HEK293 (cell line): ENCODE measurements around the gene CASS4.

ENCODE experiments used
- CTCF ChIA-PET: fragments of 350-600 bp; formaldehyde crosslinking; extraction: SDS; loops from one replicate; lab custom pipeline; 2021; ENCODE audit warnings: antibody characterized with exemption; lab: Yijun Ruan, JAX
- POLR2A ChIA-PET: fragments of 300-600 bp; formaldehyde crosslinking; extraction: SDS; loops from one replicate; lab custom pipeline; 2020; ENCODE audit warnings: antibody characterized with exemption, inconsistent platforms; lab: Yijun Ruan, JAX
- H3K27ac ChIP-seq: fragments of 200-500 bp; sonication (Bioruptor generic); 2 replicates; pipeline ENCODE4 v1.5.1; 2014; ENCODE audit warnings: low read depth, low read length, control low read depth, inconsistent platforms; ENCODE audit errors: extremely low read depth
- H3K36me3 ChIP-seq, 2 experiments: fragments of 200-500 bp in 1 of 2; sonication (Bioruptor generic) in 1 of 2; 1 replicate in 1 of 2; 2 replicates in 1 of 2; pipeline ENCODE4 v1.5.1; 2014 to 2017; ENCODE audit warnings: inconsistent platforms in 2 of 2, low read length in 2 of 2; ENCODE audit not compliant: control insufficient read depth in 2 of 2, insufficient read depth in 1 of 2
- H3K4me1 ChIP-seq: fragments of 200-500 bp; sonication (Bioruptor generic); 2 replicates; pipeline ENCODE4 v1.5.1; 2014; ENCODE audit warnings: mild to moderate bottlenecking, low read length, inconsistent platforms; ENCODE audit not compliant: control insufficient read depth, insufficient read depth
- H3K4me3 ChIP-seq: 2 replicates; pipeline ENCODE4 v1.5.1; 2011; ENCODE audit warnings: low read depth, mild to moderate bottlenecking, control low read depth, low read length, moderate library complexity
- H3K9me3 ChIP-seq: fragments of 200-500 bp; sonication (Bioruptor generic); 2 replicates; pipeline ENCODE4 v1.5.1; 2014; ENCODE audit warnings: low read depth, low read length, inconsistent platforms; ENCODE audit not compliant: control insufficient read depth, insufficient read depth
- EGR2 ChIP-seq: fragments of 450-650 bp; formaldehyde crosslinking; IDR thresholded peaks from 2 replicates; pipeline ENCODE4 v1.5.1; 2016; ENCODE audit warnings: low read depth, missing biosample characterization, missing genetic modification characterization
- GLIS1 ChIP-seq: fragments of 450-650 bp; formaldehyde crosslinking; IDR thresholded peaks from 2 replicates; pipeline ENCODE4 v1.5.1; 2016; ENCODE audit warnings: missing biosample characterization, missing genetic modification characterization
- GLIS2 ChIP-seq: fragments of 450-650 bp; formaldehyde crosslinking; IDR thresholded peaks from 2 replicates; pipeline ENCODE4 v1.5.1; 2016; ENCODE audit warnings: missing biosample characterization, missing genetic modification characterization
- KLF1 ChIP-seq: fragments of 450-650 bp; formaldehyde crosslinking; IDR thresholded peaks from 2 replicates; pipeline ENCODE4 v1.5.1; 2016; ENCODE audit warnings: missing biosample characterization, missing genetic modification characterization
- OSR2 ChIP-seq: fragments of 450-650 bp; formaldehyde crosslinking; IDR thresholded peaks from 2 replicates; pipeline ENCODE4 v1.5.1; 2016; ENCODE audit warnings: missing biosample characterization, missing genetic modification characterization
- OVOL3 ChIP-seq: fragments of 450-650 bp; formaldehyde crosslinking; IDR thresholded peaks from 2 replicates; pipeline ENCODE4 v1.5.1; 2016; ENCODE audit warnings: missing biosample characterization, missing genetic modification characterization
- WT1 ChIP-seq: fragments of 450-650 bp; formaldehyde crosslinking; IDR thresholded peaks from 2 replicates; pipeline ENCODE4 v1.5.1; 2016; ENCODE audit warnings: missing biosample characterization, missing genetic modification characterization
- YY1 ChIP-seq: fragments of 450-650 bp; formaldehyde crosslinking; IDR thresholded peaks from 2 replicates; pipeline ENCODE4 v1.5.1; 2018; ENCODE audit warnings: missing biosample characterization, missing genetic modification characterization
- YY2 ChIP-seq: fragments of 450-650 bp; formaldehyde crosslinking; IDR thresholded peaks from 2 replicates; pipeline ENCODE4 v1.5.1; 2016; ENCODE audit warnings: missing biosample characterization, missing genetic modification characterization
- ZFP37 ChIP-seq: fragments of 450-650 bp; formaldehyde crosslinking; IDR thresholded peaks from 2 replicates; pipeline ENCODE4 v1.5.1; 2016; ENCODE audit warnings: missing biosample characterization, missing genetic modification characterization
- ZNF10 ChIP-seq: fragments of 450-650 bp; formaldehyde crosslinking; IDR thresholded peaks from 2 replicates; pipeline ENCODE4 v1.5.1; 2017; ENCODE audit warnings: missing biosample characterization, missing genetic modification characterization
- ZNF121 ChIP-seq: fragments of 450-650 bp; formaldehyde crosslinking; IDR thresholded peaks from 2 replicates; pipeline ENCODE4 v1.5.1; 2016; ENCODE audit warnings: missing biosample characterization, missing genetic modification characterization
- ZNF202 ChIP-seq: fragments of 450-650 bp; formaldehyde crosslinking; IDR thresholded peaks from 2 replicates; pipeline ENCODE4 v1.5.1; 2016; ENCODE audit warnings: missing biosample characterization, missing genetic modification characterization, borderline replicate concordance
- ZNF335 ChIP-seq: fragments of 450-650 bp; formaldehyde crosslinking; conservative IDR thresholded peaks from 2 replicates; pipeline ENCODE4 v1.5.1; 2016; ENCODE audit warnings: missing biosample characterization, missing genetic modification characterization
- ZNF561 ChIP-seq: fragments of 450-650 bp; IDR thresholded peaks from 2 replicates; pipeline ENCODE4 v1.5.1; 2018; ENCODE audit warnings: missing biosample characterization, missing genetic modification characterization, borderline replicate concordance
- ZNF610 ChIP-seq: fragments of 450-650 bp; formaldehyde crosslinking; IDR thresholded peaks from 2 replicates; pipeline ENCODE4 v1.5.1; 2016; ENCODE audit warnings: missing biosample characterization, missing genetic modification characterization, borderline replicate concordance
- ZNF624 ChIP-seq: fragments of 450-650 bp; formaldehyde crosslinking; IDR thresholded peaks from 2 replicates; pipeline ENCODE4 v1.5.1; 2017; ENCODE audit warnings: missing biosample characterization, missing genetic modification characterization
- ZNF654 ChIP-seq: fragments of 450-650 bp; formaldehyde crosslinking; IDR thresholded peaks from 2 replicates; pipeline ENCODE4 v1.5.1; 2016; ENCODE audit warnings: low read depth, missing biosample characterization, missing genetic modification characterization
- ZNF747 ChIP-seq: fragments of 450-650 bp; formaldehyde crosslinking; IDR thresholded peaks from 2 replicates; pipeline ENCODE4 v1.5.1; 2016; ENCODE audit warnings: missing biosample characterization, missing genetic modification characterization
- ZNF76 ChIP-seq: fragments of 450-650 bp; formaldehyde crosslinking; IDR thresholded peaks from 2 replicates; pipeline ENCODE4; 2016; ENCODE audit warnings: low read depth, missing biosample characterization, missing genetic modification characterization, borderline replicate concordance
- ZSCAN23 ChIP-seq: fragments of 450-650 bp; formaldehyde crosslinking; IDR thresholded peaks from 2 replicates; pipeline ENCODE4 v1.5.1; 2016; ENCODE audit warnings: missing biosample characterization, missing genetic modification characterization
- TF ChIP-seq, protein P1 (sequence below): fragments of 450-650 bp; formaldehyde crosslinking; IDR thresholded peaks from 2 replicates; pipeline ENCODE4 v1.5.1; 2016; ENCODE audit warnings: missing biosample characterization, missing genetic modification characterization
- TF ChIP-seq, protein P2 (sequence below): fragments of 450-650 bp; formaldehyde crosslinking; IDR thresholded peaks from 2 replicates; pipeline ENCODE4 v1.5.1; 2017; ENCODE audit warnings: missing biosample characterization, missing genetic modification characterization
- TF ChIP-seq, protein P3 (sequence below): fragments of 450-650 bp; formaldehyde crosslinking; IDR thresholded peaks from 2 replicates; pipeline ENCODE4 v1.5.1; 2016; ENCODE audit warnings: missing biosample characterization, missing genetic modification characterization
- TF ChIP-seq, protein P4 (sequence below): fragments of 450-650 bp; formaldehyde crosslinking; IDR thresholded peaks from 2 replicates; pipeline ENCODE4 v1.5.1; 2016; ENCODE audit warnings: missing biosample characterization, missing genetic modification characterization
- TF ChIP-seq, protein P5 (sequence below): sonication (generic); formaldehyde crosslinking; IDR thresholded peaks from 2 replicates; pipeline ENCODE4 v1.8.1; 2022; ENCODE audit warnings: mild to moderate bottlenecking, moderate library complexity, missing genetic modification reagents
- TF ChIP-seq, protein P6 (sequence below): IDR thresholded peaks from 2 replicates; pipeline ENCODE4 v1.6.1; 2011; ENCODE audit warnings: mild to moderate bottlenecking, low read depth, low read length, borderline replicate concordance
- TF ChIP-seq, protein P7 (sequence below): fragments of 450-650 bp; formaldehyde crosslinking; IDR thresholded peaks from 2 replicates; pipeline ENCODE4 v1.5.1; 2016; ENCODE audit warnings: missing biosample characterization, missing genetic modification characterization

The CASS4 gene

DNA sequence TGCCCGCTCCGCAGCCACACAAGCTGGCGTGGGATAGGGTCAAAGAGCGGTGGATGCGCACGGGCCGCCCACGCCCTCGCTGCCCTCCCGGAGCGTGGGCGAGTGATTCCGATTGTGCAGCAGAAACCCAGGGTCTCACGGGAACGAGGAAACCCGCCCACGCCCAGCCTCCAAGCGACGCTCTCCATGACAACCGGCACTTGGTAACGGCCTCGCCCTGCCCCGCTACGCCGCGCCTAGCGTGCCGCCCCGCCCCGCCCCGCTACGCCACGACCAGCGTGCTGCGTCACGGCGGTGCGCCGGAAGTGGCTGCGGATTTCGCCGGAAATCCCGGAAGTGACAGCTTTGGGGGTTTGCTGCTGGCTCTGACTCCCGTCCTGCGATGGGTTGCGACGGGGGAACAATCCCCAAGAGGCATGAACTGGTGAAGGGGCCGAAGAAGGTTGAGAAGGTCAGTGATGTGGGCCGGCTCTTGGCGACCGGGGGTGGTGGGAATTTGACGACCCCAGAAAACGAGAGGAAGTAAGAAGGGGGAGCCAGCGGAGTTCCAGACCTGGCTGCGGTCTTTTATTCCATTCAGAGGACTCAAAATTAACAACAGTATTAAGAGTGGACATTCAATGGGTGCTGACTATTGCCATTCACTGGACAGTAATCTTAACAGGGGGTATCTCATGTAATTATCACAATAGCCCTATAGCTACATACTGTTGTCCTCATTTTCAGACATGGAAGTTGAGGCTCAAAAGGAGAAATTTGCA lies 56.4 kb downstream of the CASS4 start, which contains the start of gene RTF2:
Gene RTF2 (plus strand): TSS at position 312 of the 761 bp plus-strand sequence. CDS start 71 bp downstream, at position 383.
- POLR2A ChIA-PET = interaction anchor here (1.0 kb wide), 1 partner anchor 76 kb away, joined by 4 read pairs; the partner anchor contains the start of genes AURKA and CSTF1
- peak; percentile 63 for TF ChIP-seq GLIS2 (tag by site-specific recombination)
- no peak for TF ChIP-seq YY1 (tag by site-specific recombination)
- TF ChIP-seq, protein P1, sequence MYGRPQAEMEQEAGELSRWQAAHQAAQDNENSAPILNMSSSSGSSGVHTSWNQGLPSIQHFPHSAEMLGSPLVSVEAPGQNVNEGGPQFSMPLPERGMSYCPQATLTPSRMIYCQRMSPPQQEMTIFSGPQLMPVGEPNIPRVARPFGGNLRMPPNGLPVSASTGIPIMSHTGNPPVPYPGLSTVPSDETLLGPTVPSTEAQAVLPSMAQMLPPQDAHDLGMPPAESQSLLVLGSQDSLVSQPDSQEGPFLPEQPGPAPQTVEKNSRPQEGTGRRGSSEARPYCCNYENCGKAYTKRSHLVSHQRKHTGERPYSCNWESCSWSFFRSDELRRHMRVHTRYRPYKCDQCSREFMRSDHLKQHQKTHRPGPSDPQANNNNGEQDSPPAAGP (tag by site-specific recombination) = 0 out of 2 replicates have a peak, but pooled peaks have one; percentile 19
- 0 out of 2 replicates have a peak, but pooled peaks have one; percentile 52 for TF ChIP-seq OVOL3 (tag by site-specific recombination)
- TF ChIP-seq, protein P2, sequence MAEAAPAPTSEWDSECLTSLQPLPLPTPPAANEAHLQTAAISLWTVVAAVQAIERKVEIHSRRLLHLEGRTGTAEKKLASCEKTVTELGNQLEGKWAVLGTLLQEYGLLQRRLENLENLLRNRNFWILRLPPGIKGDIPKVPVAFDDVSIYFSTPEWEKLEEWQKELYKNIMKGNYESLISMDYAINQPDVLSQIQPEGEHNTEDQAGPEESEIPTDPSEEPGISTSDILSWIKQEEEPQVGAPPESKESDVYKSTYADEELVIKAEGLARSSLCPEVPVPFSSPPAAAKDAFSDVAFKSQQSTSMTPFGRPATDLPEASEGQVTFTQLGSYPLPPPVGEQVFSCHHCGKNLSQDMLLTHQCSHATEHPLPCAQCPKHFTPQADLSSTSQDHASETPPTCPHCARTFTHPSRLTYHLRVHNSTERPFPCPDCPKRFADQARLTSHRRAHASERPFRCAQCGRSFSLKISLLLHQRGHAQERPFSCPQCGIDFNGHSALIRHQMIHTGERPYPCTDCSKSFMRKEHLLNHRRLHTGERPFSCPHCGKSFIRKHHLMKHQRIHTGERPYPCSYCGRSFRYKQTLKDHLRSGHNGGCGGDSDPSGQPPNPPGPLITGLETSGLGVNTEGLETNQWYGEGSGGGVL = no peak
- TF ChIP-seq ZNF610 (tag by site-specific recombination) = peak; percentile 71; the same call in 1 of the 2 replicates
- TF ChIP-seq KLF1 (tag by site-specific recombination) = peak; percentile 99
- TF ChIP-seq ZSCAN23 (tag by site-specific recombination) = no peak
- TF ChIP-seq WT1 (tag by site-specific recombination) = 0 out of 2 replicates have a peak, but pooled peaks have one; percentile 6
- no peak for TF ChIP-seq YY2
- peak; percentile 69; the same call in 1 of the 2 replicates for TF ChIP-seq ZNF76 (tag by site-specific recombination)
- TF ChIP-seq, protein P3, sequence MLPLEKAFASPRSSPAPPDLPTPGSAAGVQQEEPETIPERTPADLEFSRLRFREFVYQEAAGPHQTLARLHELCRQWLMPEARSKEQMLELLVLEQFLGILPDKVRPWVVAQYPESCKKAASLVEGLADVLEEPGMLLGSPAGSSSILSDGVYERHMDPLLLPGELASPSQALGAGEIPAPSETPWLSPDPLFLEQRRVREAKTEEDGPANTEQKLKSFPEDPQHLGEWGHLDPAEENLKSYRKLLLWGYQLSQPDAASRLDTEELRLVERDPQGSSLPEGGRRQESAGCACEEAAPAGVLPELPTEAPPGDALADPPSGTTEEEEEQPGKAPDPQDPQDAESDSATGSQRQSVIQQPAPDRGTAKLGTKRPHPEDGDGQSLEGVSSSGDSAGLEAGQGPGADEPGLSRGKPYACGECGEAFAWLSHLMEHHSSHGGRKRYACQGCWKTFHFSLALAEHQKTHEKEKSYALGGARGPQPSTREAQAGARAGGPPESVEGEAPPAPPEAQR = no peak
- TF ChIP-seq ZFP37 (tag by site-specific recombination) = no peak
- TF ChIP-seq, protein P4, sequence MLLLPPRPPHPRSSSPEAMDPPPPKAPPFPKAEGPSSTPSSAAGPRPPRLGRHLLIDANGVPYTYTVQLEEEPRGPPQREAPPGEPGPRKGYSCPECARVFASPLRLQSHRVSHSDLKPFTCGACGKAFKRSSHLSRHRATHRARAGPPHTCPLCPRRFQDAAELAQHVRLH (tag by site-specific recombination) = no peak
- 0 out of 2 replicates have a peak, but pooled peaks have one; percentile 45 for TF ChIP-seq ZNF561 (tag by site-specific recombination)
- TF ChIP-seq, protein P5, sequence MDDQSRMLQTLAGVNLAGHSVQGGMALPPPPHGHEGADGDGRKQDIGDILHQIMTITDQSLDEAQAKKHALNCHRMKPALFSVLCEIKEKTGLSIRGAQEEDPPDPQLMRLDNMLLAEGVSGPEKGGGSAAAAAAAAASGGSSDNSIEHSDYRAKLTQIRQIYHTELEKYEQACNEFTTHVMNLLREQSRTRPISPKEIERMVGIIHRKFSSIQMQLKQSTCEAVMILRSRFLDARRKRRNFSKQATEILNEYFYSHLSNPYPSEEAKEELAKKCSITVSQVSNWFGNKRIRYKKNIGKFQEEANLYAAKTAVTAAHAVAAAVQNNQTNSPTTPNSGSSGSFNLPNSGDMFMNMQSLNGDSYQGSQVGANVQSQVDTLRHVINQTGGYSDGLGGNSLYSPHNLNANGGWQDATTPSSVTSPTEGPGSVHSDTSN (CRISPR knock-in tag) = peak; percentile 48; the same call in 1 of the 2 replicates
- TF ChIP-seq ZNF747 (tag by site-specific recombination) = no peak
- TF ChIP-seq GLIS1 (tag by site-specific recombination) = peak; percentile 82
- TF ChIP-seq ZNF335 (tag by site-specific recombination) = peak; percentile 69
- TF ChIP-seq OSR2 (tag by site-specific recombination) = no peak
- TF ChIP-seq EGR2 (tag by site-specific recombination) = peak; percentile 98
- no peak for TF ChIP-seq ZNF202 (tag by site-specific recombination)
- TF ChIP-seq, protein P6, sequence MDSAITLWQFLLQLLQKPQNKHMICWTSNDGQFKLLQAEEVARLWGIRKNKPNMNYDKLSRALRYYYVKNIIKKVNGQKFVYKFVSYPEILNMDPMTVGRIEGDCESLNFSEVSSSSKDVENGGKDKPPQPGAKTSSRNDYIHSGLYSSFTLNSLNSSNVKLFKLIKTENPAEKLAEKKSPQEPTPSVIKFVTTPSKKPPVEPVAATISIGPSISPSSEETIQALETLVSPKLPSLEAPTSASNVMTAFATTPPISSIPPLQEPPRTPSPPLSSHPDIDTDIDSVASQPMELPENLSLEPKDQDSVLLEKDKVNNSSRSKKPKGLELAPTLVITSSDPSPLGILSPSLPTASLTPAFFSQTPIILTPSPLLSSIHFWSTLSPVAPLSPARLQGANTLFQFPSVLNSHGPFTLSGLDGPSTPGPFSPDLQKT = peak; percentile 43; the same call in 1 of the 2 replicates
- TF ChIP-seq, protein P7, sequence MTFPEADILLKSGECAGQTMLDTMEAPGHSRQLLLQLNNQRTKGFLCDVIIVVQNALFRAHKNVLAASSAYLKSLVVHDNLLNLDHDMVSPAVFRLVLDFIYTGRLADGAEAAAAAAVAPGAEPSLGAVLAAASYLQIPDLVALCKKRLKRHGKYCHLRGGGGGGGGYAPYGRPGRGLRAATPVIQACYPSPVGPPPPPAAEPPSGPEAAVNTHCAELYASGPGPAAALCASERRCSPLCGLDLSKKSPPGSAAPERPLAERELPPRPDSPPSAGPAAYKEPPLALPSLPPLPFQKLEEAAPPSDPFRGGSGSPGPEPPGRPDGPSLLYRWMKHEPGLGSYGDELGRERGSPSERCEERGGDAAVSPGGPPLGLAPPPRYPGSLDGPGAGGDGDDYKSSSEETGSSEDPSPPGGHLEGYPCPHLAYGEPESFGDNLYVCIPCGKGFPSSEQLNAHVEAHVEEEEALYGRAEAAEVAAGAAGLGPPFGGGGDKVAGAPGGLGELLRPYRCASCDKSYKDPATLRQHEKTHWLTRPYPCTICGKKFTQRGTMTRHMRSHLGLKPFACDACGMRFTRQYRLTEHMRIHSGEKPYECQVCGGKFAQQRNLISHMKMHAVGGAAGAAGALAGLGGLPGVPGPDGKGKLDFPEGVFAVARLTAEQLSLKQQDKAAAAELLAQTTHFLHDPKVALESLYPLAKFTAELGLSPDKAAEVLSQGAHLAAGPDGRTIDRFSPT = peak; percentile 70
- no peak for TF ChIP-seq ZNF624 (tag by site-specific recombination)
- TF ChIP-seq ZNF10 (tag by site-specific recombination) = no peak
- no peak for TF ChIP-seq ZNF121 (tag by site-specific recombination)
- TF ChIP-seq ZNF654 (tag by site-specific recombination) = no peak

More for the DNA sequence above, 56.4 kb downstream of the CASS4 start, which contains the start of gene RTF2:
- Histone ChIP-seq H3K4me3 (peak within 1 kb of the TSS; percentile 98), H3K9me3 (no peaks in the 10 kb centered on the region), H3K4me1 (no peaks in the 10 kb centered on the region), H3K27ac (no peak within 1 kb of the TSS), H3K36me3 (peaks cover 6 to 20% of the 10 kb centered on the region in 2 experiments; a peak in 2 of 3 replicates)
- CTCF ChIA-PET = interaction anchor here (0.8 kb wide), 1 partner anchor 125 kb away, joined by 3 read pairs; no protein-coding TSS in a partner anchor
